LNCAP (cell line): ENCODE measurements around the gene SNX15.

Source experiments
- CTCF ChIP-seq: fragments of 450-650 bp; IDR thresholded peaks from 2 replicates; pipeline ENCODE4 v1.5.1; 2017; ENCODE audit warnings: mild to moderate bottlenecking

The SNX15 gene

GRCh38 chr11:65021509-65021908 is 5.7 kb upstream of the SNX15 start:
- TF ChIP-seq CTCF: no peak

- TF ChIP-seq CTCF: no peak
Observed at GRCh38 chr11:65026810-65027209, 429 bp upstream of the SNX15 start.

- TF ChIP-seq CTCF: no peak
Observed at GRCh38 chr11:65032216-65032615, 5.0 kb downstream of the SNX15 start.

GRCh38 chr11:65034423-65034822 is 7.2 kb downstream of the SNX15 start:
- no peak for TF ChIP-seq CTCF

GRCh38 chr11:65035579-65035978 is 8.3 kb downstream of the SNX15 start:
- no peak for TF ChIP-seq CTCF

GRCh38 chr11:65036931-65037330 is 9.7 kb downstream of the SNX15 start:
- no peak; the same call in 1 of the 2 replicates for TF ChIP-seq CTCF

GRCh38 chr11:65040520-65040846 is 13.2 kb downstream of the SNX15 start:
- no peak for TF ChIP-seq CTCF

- TF ChIP-seq CTCF: no peak
Observed at GRCh38 chr11:65040847-65041622, 13.8 kb downstream of the SNX15 start, which contains the start of gene SAC3D1. SAC3D1 (plus strand) TSS chr11:65041210; CDS start chr11:65041293, 83 bp downstream.
